Glomerular visceral epithelial cell (primary cell): ENCODE results near the gene CBFA2T3.
"Not testable (repeated sequence)": the region's sequence is repeated elsewhere in the genome, so short reads cannot be mapped to it uniquely, and the experiment has no call there.

ENCODE experiments used
- DNase-seq: peaks from one replicate; pipeline ENCODE4 v3.0.0-alpha.2; 2016; ENCODE audit errors: extremely low spot score

Gene CBFA2T3

DNA sequence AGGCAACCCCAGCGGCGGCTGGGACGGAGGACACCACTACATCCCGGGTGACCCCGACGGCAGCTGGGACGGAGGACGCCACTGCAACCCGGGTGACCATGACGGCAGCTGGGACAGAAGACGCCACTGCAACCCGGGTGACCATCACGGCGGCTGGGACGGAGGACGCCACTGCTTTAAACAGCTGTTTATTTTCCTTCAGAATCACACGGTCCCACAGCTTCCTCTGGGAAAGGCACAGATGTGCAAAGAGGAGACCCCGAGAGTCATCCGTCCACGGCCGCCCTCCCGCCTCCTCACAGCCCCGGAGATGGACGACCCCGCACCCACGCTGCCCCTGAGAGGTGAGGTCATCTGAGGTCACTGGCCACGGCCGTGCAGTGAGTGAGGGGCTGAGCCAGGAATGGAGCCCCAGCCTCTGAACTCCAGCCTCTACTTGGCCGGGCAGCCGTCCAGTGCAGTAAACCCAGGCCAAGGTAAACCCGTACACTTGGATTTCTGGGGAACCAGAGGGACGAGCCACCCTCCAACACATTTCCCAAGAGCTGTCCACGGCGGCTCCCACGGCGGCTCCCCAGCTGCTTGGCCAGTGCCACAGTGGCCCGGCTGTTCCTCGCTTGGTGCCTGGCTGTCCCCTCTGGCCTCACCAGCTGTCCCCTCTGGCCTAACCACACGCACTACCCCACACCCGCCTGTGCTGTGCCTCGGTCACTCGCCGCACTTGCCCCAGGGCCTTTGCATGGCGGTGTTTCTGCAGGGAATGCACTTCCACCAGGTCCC is 67.4 kb downstream of the CBFA2T3 start:
- no peak for DNase-seq

DNA sequence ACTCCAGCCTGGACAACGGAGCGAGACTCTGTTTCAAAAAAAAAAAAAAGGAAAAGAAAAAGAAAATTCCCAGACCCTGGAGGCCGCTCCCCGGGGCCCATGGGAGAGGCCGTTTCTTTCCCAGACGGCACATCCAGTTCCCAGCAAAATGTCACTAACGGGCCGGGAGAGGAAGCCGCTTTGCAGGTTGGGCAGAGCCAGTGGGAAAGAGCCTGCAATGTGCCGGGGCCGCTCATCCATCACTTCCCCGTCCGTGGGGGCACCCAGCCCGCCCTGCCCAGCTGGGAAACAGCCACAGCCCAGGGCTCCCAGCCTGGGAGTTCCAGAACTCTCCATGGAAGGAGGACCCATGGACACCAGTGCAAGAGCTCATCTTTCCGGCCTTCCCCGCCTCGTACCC is 68.7 kb downstream of the CBFA2T3 start:
- DNase-seq, result no peak

DNA sequence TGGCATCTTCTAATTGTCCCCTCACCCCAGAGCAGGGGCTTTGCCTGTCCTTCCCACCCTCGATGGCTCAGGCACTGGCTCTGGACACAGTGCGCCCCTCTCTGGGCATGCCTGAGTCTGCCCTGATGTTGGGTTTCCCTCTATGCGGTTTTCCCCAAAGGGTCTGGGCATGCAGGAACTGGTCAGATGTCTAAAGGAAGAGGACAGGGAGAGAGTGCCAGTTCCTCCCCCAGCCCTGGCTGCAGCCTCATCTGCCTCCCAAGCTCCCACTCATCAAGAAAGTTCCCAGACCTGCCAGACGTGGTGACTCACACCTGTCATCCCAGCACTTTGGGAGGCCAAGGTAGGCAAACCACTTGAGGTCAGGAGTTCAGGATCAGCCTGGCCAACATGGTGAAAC is 69.2 kb downstream of the CBFA2T3 start:
- peak; percentile 46 for DNase-seq

DNA sequence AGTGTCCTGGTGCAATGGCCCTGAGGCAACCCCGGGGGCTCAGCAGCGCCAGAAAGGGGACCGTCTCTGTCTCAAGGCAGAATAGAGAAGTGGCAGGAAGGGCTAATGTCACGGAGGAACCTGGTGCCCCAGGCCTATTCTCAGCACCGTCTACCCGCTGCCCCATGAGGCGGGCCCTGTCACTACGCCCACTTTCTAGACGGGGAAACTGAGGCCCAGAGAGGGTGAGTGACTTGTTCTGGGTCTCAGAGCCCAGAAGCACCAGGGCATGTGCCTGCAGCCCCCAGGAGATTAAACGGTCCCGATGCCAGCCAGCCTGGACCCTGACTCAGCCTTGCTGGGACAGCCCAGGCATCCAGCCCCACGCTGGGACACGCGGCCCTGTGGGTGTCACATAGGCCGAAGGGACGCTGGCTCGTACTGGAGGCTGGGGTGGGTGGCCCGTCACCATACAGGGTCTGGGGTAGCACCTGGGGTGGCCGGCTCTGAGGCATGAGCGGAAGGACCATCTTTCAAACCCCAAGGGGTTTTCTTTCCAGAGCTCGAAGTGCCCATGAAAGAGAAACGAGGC is 70.4 kb downstream of the CBFA2T3 start:
- no peak for DNase-seq

DNA sequence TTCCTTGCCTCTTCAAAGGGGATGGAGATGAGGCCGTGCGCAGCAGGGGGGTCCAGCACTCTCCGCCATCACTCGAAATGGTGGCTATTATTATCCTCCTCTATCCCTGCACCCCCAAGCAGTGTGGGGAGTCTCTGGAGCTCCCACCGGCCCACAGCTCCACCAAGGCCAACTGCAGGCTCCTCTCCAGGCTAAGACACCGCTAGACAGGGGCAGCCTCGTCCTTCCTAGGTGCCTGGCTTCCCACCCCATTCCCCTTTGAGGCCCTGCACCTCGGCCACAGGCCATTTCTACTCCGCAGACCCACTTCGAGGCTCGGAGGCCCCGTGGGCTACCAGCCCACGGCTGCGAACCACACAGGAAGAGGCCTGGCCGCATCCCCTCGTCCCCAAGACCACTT is 71.0 kb downstream of the CBFA2T3 start:
- no peak for DNase-seq

DNA sequence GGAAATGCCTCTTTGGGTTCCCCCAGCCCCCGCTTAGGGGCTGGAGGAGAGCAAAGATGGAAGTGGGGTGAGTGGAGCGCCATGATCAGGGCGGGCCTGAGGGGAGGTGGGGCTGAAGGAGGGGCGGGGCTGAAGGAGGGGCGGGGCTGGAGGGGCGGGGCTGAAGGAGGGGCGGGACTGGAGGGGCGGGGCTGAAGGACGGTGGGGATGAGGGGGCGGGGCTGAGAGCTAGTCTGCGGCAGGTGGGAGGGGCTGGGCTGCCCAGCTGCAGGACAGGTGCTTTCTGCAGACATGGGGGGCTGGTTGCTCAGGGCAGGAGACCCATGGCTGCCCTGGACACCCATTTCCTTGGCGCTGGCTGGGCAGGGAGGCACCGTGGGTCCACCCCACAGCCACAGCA is 71.4 kb downstream of the CBFA2T3 start:
- no peak for DNase-seq

DNA sequence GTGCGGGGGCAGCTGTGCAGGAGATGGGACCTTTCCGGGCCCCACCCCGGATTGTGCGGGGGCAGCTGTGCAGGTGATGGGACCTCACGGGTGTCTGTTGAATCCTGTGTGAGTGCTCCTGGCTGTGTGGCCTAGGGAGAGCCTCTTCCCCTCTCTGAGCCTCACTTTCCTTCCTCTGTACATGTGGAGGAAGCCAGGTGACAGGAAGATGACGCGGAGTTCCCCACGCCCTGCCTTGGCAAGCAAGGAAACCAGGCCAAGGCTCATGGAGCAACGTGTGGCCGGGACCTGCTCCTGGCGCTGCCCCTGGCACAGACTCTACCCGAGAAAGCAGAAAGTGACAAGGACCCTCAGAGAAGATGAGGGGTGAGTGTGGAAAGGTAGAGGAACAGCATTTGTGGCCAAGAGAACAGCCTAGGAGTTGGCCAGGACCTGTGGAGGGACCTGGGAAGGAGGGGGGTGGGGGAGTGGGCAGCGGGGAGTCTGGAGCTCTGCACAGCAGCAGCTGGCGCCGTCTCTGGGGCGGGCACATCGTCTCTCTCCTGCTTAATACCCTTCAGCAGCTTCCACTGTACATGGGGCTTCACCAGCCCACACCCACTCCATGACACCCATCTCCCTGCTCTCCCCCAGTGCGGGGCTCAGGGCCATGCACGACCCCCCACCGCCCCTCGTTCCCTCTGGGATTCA is 72.2 kb downstream of the CBFA2T3 start:
- DNase-seq, result no peak

DNA sequence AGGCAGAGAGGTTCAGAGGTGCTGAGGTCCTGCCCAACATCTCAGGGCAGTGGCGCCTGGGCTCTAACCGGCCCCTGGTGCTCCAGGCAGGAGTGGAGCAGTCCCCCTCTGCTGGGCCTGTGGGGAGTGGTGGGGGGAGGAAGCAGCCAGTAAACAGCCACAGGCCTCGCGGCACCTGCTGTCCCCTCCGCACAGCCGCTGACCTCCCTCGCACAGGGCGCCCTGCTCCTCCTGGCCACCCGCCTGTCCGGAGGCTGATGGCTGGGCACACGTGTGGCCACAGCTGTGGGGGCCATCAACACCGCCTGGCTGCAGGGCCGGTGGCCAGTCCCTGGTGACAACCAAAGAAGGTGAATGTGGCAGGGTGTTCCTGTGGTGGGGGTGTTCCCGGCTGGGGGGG is 73.7 kb downstream of the CBFA2T3 start:
- no peak for DNase-seq

DNA sequence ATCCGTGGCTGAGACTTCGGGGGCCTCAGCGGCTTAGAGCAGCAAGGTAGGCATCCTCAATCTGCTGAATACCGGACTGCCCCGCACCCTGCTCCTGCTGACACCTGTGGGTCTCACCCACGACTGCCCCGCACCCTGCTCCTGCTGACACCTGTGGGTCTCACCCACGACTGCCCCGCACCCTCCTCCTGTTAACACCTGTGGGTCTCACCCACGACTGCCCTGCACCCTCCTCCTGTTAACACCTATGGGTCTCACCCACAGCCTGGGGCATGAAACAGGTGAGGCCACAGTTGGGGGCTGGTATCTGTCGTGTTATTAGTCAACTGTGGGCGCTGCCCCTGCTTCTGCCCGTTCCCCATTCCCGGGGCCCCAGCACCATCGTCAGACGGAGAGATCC is 74.3 kb downstream of the CBFA2T3 start:
- no peak for DNase-seq

DNA sequence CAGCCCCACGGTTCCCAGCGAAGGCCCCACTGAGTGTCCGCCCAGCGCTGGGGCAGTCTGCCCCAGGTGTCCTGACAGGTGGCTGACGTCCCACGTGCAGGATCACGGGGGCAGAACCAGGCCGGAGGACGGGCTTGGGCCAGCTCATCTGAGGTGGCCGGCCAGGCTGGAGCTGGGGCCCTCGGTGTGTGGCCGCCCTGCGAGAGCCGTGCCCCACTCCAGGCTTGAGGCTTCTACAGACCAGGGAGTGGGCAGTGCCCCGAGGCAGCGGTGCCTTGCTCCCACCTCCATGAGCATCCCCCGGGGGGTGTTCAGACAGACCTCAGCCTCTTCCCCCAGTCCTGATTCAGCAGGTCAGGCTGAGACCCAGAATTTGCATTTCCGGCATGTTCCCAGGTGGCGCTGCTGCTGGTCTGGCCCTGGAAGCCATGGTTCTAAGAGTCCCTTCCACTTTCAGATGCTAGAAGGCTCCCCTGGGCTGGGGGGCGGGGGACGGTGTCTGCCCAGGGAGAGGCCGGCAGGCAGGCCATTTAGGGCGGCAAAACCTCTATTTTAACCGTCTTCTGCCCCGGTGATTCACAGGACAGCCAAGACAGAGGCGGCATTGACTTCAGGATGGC is 75.2 kb downstream of the CBFA2T3 start:
- DNase-seq, result no peak

DNA sequence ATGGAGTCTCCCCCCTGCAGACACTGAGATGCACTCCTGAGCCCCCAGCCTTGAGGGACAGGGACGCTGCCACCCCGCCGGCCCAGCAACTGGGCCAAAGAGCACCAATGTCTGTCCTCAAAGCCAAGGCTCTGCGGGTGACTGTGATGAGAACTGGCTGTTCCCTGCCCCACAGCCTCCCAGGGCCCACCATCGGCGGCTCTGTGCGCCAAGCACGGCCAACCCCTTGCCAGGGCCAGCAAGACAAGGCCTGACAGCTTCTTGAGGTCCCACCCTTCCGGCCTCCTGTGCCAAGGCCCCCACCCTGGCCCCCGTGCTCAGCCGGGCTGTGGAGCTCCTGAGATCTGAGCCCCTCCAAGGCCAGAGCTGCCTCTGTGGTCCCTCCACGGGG is 76.3 kb downstream of the CBFA2T3 start:
- DNase-seq, result no peak

DNA sequence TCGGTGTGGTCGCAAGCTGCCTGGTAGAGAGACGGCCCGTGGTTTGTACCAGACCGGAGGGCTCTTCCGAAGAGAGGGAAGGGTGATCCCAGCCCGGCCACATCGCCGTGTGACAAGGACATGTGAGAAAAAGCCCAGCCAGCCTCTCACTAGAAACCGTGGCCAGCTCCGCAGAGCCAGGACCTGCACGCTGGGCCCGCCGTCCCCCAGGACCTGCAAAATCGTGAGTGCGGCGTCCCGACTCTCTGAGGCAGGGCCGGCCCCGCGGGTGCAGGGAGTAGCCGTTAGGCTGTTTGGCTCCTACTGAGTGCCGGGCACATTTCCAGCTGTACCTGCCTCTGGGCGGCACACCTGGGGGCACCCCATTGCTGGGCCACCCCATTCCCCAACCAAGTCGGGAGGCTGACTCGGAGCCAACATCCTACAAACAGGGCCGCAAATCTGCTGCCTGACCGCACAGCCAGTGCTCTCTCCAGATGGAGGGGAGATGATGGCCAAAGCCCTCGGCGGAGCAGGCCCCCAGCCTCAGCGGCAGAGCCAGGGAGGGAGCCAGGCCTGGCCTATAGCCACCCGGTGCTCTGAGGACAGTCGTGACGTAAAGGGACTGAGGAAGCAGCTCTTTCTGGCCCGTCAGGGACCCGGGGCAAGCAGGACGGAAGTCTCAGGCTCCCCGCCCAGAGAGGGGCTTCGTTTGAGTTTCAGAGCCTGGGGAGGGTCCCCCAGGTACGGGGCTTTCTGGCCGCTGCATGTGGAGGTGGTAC is 76.9 kb downstream of the CBFA2T3 start:
- DNase-seq, result no peak

DNA sequence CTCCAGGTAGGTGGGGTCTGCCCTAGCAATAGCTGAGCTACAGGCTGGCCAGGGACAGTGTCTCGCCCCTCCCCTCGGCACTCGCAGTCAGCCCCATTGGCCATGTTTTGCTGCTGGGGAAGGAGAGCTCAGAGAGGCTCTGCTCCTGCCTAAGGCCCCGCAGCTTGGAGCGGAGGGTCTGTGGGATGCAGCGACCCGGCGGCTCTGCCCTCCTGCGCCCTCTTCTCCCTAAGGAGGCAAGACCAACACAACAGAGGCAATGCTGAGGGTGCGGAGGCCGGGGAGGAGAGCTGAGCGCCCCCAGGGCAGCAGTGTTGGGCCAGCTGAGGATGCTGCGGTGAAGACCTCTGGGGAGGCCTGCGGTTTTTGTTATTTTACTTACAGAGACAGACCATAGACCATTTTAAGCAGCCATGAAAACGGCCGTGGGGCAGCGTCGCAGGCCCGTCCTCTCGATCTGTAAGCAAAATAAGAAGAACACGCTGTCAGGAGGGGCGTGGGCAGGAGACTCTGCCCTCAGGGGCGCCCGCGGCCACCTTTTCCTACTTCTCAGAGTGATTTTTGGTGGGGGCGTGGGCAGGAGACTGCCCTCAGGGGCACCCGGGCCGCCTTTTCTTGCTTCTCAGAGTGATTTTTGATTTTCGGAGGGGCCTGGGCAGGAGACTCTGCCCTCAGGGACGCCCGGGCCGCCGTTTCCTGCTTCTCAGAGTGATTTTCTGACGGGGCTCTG is 79.1 kb downstream of the CBFA2T3 start:
- no peak for DNase-seq

DNA sequence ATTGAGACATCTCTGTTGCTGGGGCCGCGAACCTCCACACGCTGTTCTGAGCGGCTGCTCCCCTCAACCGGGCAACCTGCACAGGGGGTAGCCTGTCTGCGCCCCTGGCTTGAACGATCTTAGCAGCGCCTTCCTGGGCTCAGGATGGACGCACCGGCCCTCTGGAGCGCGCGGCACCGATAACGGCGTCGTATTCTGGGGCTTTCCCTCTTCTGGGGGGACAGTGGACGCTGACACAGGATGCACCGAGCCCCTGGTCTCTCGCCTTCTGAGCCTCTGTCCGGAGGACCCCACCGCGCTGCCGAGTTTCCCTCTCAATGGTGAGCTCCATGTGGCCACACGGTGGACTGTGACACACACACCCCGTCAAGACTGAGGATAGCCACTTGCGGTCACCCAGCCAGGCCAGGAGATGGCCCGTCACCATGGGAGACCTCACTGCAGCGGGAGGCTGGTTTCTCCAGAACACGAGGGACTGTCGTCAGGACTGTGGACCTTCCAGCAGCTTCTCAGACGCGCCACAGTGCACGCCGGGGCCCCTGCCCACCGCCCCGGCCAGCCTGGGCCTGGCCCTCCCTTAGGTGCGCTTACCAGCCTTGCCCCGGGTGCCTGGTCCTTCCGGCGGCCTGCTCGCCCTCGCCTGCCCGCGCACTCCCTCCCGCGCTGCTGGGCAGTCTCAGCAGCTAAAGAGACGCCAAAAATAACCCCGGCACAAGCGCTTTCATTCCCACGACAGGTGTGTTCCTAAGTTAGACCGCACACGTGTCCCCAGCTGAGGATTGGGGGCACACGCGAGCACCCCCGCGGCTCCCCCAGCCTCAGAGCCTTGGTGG is 80.6 kb downstream of the CBFA2T3 start:
- DNase-seq, result no peak

DNA sequence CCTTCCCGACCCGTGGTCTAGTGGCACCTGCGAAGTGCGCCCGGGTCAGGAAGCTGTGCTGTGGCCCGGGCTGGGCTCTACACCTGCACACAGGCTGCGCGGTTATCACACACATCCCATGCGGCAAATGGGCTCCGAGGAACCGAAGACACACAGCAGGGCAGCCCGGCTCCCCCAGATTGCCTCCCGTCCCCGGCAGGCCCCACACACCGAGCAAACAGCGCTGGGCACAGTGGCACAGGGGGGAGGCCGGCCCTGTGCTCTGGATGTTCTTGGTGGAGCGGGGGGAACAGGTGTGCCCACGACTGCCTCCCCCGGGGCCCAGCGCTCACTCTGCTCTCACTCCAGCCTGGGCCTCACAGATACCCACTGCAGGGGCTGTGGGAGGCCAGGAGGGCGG is 81.7 kb downstream of the CBFA2T3 start:
- DNase-seq, result no peak

DNA sequence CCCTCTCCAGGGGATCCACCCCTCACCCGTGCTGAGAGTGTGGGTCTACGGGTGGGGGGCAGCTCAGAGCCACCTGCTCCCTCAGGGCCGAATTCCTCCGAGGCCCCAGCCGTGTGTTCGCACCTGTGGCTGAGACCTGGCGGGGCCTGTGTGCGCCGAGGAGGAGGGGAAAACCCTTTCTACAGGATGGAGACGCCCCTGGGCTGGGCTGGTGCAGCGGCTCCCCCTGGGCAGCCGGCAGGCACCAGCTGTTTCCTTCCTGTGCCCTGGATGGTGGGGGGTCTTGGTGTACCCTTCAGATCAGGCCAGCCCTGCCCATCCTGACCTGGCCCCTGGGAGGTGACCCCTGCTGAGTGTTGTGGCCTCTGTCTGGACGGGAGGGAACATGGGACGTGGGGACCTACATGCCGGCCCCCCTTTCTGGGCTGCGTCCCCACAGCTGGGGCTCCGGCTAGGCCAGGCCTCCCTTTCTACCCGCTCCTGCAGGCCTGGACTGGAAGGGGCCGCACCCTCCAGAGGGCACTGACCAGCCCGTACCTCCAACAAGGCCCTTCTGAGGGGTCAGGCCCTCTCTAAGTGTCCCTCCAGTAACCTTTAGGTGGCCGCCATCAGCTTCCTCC is 82.2 kb downstream of the CBFA2T3 start:
- no peak for DNase-seq

DNA sequence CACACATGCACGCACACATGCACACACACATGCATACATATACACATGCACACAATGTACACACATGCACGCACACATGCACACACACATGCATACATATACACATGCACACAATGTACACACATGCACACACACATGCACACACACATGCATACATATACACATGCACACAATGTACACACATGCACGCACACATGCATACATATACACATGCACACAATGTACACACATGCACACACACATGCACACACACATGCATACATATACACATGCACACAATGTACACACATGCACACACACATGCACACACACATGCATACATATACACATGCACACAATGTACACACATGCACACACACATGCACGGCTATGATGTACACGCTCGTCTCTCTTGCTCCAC is 82.7 kb downstream of the CBFA2T3 start:
- not testable (repeated sequence) for DNase-seq

DNA sequence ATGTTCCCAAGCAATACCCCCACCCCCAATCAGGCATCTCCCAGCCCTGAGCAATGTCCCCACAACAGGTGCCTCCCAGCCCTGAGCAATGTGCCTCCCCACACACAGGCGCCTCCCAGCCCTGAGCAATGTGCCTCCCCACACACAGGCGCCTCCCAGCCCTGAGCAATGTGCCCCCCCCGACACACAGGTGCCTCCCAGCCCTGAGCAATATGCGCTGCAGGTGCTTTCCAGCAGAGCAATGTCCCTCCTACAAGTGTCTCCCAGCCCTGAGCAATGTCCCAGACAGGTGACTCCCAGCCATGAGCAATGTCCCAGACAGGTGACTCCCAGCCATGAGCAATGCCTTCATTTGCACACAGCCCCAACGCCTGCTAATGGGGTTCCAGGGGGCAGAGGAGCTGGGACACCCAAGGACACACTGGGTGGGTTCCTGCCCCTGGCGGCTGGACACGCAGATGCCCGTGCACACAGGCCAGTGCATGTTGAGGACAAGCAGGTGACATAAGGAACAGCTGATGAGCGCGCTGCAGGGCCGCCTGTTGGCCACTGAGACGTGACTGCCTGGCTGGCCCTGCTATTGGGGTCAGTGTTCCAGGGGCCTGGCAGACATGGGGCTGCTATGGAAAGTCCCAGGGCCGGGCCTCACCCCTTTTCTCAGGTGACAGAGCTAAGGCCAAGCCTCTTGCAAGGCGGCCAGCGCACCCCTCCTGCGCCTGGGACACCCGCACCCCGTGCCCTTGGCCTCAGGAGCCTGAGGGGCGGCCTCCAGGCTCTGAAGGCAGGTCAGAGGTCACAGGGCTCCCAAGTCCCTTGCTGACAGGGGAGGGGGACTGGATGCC is 83.7 kb downstream of the CBFA2T3 start:
- no peak for DNase-seq

DNA sequence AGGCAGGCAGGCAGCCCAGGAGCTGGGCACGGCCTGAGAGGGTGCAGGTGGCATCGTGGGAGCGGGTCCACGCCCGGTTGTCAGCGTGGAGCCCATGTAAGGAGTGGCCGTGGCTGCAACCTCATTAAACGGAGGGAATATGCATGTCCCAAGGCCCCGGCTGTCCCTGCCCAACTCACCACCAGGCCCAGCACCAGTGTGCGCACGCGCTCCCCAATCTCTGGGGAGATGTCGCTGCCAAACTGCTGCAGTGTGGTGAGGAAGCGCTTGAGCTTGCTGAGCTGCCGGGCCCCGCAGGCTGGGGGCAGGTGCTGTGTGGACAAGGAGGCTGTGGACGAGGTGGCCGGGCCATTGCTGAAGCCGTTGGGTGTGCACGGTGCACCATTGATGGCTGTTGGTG is 84.9 kb downstream of the CBFA2T3 start:
- DNase-seq, result no peak
